Epidermal melanocyte (primary cell): ENCODE results near the gene CRHBP.
"Not testable (repeated sequence)": the region's sequence is repeated elsewhere in the genome, so short reads cannot be mapped to it uniquely, and the experiment has no call there.

ENCODE experiments used
- DNase-seq: peaks from one replicate; pipeline ENCODE4 v3.0.0; 2011; ENCODE audit warnings: low spot score; ENCODE audit not compliant: insufficient read length

CRHBP gene

DNA sequence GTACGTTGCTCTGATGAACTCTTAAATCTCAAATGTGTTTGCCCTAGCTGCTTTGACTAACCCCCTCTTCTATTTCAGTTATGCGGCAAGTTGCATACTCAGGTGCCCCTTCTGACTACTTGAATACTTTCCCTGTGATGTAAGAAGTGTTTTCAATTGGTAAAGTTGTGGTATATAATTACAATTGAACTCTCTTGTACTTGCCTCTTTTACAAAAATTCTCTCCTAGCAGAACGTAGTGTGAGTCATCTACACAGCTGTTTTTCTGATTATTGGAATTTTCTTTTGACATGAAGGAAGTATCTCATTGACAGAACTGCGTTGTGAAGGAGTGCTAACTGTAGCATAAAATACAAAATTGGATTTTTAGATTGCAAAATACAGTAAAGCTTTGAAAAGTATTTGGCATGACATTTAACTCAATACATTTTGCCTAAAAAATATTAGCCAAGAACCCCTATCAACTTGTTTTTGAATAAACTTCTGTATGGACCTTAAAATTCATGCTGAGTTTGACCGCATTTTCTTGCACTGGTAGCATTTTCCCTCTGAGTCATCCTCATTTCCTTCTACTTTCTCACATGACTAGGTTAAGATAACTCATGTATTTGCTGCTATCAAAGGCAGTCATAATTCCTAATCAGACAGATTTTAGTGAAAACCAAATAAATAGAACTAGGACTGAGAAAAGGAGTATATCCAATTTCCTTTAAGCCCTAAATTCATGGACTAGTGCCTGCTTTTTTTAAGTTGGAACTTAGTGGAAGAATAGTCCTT lies 6.3 kb downstream of the CRHBP start:
- peak; percentile 33 for DNase-seq

GRCh38 chr5:76960004-76960625 lies 7.3 kb downstream of the CRHBP start:
- peak; percentile 26 for DNase-seq

- DNase-seq: no peak
These were observed 11.2 kb downstream of the CRHBP start for GRCh38 chr5:76964060-76964459.

GRCh38 chr5:76971511-76971910 lies 18.7 kb downstream of the CRHBP start:
- no peak for DNase-seq

DNA sequence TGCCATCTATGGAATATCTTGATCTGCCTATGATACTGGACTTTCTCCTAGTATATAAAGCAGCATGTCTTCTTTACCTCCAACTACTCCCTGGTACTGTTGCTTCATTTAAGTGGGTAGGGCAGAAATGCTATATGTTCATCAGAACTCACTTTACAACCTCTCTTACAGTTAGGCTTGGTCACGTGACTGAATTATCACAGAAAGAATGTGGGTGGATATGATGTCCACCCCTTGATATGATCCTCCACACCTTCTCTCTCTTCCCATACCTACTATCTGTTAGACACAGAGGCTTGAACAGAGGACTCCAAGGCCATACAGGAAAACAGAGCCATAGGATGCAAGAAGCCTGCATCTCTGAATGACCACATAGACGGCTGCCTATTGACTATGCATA lies 19.8 kb downstream of the CRHBP start:
- DNase-seq: no peak

GRCh38 chr5:76974785-76975184 lies 21.9 kb downstream of the CRHBP start:
- DNase-seq: no peak

- DNase-seq: no peak
These were observed 26.0 kb downstream of the CRHBP start for GRCh38 chr5:76978869-76979268.

DNA sequence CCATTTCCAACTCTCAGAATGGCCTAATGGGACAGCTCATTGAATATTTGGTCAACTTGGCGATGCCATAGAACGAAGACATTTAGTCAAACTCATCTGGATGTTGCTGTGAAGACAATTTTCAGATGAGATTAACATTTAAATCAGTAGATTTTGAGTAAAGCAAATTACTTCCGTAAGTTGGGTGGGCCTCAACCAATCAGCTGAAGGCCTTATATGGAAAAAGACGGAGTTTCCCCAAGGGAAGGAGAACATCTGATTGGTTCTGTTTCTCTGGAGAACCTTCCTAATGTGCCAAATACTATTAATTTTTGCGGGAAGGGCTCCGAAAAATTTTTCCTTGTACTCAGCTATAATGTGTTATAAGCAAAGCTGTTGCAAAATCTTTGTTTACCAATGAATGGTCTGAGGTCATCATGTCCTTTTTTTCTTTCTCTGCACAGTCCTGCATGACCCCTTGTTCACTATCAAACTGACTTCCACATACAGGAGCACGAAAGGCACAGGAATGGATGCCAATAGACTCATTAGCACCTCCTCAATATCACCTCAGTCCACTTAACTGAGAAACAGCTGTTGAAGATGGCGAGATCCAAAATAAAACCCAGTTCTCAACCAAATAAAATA lies 27.8 kb downstream of the CRHBP start:
- DNase-seq: no peak

- no peak for DNase-seq
These were observed 29.6 kb downstream of the CRHBP start for GRCh38 chr5:76982450-76982849.

GRCh38 chr5:76983468-76983867 lies 30.6 kb downstream of the CRHBP start:
- peak; percentile 33 for DNase-seq

DNA sequence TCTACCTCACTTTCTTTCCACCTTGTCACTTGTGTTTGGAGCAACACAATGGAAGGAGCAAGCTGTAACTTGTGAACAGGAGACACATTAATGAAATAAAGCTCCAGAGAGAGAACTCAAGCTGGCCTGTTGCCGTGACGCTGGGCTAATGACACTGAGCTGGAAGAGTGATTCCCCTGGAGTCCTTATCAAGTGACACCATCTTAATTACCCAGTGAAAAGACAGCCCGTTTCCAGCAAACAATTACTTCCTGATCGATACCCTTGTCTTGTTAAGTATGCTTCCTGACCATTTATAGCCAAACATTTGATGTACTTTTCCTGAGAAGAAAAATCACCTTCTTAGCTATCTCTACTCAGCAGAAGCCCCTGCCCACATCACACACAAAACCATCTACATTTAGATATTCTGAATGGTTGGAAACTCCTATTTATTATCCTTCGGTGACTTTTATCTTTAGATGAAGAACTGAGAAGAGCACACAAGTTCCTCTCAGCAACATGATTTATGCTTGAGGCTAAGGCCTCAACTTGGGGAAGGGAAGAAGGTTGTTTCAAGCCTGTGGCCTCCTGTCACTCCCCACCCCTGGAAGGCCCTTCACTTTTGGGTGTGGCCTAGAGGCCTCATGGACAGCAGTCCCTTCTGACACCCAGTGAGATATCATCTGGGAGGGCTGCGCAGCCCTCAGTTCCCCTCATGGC lies 34.1 kb downstream of the CRHBP start:
- DNase-seq: no peak

- DNase-seq: no peak
These were observed 38.1 kb downstream of the CRHBP start for GRCh38 chr5:76990899-76991459.

GRCh38 chr5:76993436-76993835 lies 40.6 kb downstream of the CRHBP start:
- not testable (repeated sequence) for DNase-seq

DNA sequence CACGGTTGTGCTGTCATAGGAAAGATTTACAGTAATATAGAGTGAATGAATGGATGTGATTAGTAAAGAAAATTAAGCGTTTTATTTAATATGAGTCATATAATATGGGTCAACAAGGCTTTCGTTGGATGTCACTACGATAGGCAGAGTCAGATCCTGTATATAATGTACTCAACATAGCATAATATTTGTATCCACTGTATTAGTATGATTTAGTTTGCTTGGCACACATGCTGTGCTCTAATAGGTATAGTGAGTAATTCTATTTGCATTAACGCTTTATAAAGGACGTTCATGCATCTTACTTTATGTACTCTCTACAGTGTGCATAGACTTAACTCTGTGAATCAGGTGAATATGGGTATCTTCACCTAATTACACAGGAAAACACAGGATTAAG lies 41.5 kb downstream of the CRHBP start:
- no peak for DNase-seq

GRCh38 chr5:76998251-76998650 lies 45.4 kb downstream of the CRHBP start:
- not testable (repeated sequence) for DNase-seq

DNA sequence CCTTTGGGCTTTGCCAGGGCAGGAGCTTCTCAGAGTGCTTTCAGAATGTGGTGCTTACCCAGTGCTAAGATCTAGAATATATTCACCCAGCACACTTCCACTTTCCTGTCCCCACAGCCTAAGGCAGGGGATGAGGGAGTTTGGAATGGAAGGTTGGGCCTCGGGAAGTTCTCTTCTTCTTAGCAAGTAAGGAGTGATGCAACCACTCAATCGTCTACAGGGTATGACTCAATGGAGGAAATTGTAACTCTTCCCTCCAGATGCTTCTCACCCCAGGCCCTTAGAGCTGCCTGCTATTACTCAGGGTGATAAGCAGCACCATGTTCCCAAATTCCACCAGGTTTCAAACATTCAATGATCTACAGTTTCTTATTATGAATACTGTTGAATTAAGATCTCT lies 46.6 kb downstream of the CRHBP start:
- no peak for DNase-seq

DNA sequence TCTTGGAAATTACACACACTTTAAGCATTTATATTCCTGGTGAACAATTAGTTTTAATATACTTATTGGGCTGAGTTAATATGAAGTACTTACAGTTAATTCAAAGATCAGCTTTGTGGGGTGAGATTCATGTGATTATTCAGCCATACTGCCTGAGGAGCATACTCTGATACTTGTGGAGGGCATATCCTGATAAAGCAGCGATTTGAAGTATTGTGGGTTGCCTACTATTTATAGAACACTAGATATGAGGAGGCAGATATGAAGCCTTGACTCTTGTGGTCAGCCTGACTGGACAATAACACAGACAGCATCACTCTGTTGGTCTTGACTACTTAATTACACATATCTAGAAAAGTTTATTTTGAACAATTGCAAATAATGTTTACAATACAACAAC lies 50.4 kb downstream of the CRHBP start:
- DNase-seq: no peak

DNA sequence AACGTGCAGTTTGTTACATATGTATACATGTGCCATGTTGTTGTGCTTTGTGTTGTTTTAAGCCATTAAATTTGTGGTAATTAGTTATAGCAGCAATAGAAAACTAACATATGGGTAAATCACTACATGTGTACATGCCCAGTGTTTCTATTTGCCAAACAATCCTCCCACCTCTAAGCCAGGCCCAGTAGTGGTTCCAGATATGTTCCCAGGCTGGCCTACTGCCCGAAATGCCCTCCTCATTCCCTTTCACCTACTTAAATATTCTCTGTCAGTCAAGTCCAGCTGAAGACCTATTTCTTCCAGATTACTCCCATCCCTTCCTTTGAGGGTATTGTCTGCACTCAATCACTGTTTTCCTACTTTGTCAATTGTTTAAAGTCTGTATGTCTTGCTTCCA lies 53.3 kb downstream of the CRHBP start:
- no peak for DNase-seq

DNA sequence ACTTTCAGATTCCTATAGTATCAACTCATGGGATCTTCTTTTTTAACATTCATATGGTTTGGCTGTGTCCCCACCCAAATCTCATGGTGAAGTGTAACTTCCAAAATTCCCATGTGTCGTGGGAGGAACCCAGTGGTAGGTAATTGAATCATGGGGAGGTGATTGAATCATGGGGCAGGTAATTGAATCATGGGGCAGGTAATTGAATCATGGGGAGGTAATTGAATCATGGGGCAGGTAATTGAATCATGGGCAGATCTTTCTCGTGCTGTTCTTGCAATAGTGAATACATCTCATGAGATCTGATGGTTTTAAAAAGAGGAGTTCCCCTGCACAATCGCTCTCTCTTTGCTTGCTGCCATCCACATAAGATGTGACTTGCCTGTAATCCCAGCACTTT lies 55.6 kb downstream of the CRHBP start:
- no peak for DNase-seq

- no peak for DNase-seq
These were observed 57.4 kb downstream of the CRHBP start for GRCh38 chr5:77010243-77010642.

- DNase-seq: no peak
These were observed 58.7 kb downstream of the CRHBP start for GRCh38 chr5:77011498-77011897.

DNA sequence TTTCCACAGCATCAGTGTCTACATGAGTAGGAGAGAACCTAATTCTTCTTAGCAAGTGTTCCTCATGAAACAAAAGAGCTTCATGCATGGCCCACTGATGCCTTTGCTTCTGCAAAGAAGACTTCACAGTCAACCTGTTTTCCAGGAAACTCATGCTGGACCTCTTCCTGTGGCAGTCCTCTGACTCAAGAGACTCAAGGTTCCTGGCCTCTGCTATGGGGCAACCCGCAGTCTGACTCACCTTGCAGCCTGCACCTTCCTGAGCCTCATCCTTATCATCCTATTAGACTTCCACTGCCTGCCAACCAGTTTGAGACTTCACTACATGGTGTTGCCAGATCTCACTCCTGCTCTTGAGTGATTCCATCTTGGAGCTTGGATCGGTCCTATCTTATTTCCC lies 59.8 kb downstream of the CRHBP start:
- DNase-seq: no peak
